Measurements from ENCODE around the gene NLRP6.

- TF ChIP-seq GATA3 (IDR thresholded peaks at IDR 0.05; ENCODE audit: low read depth, low read length): no peak
- no peak for TF ChIP-seq GATA2 (IDR thresholded peaks at IDR 0.05; ENCODE audit: low read depth, low read length)
Observed at GRCh38 chr11:266676-267439, 11.3 kb upstream of the NLRP6 start.
